HepG2 (cell line): ENCODE data around the gene CCL19. TPM values are rescaled to one million over a fixed set of nuclear protein-coding genes. Genes with fewer than 3 reads are reported as not detected.

Experiments
- CHD2 ChIP-seq: IDR thresholded peaks from 2 replicates; pipeline ENCODE4 v1.6.1; 2011; ENCODE audit warnings: low read depth, low read length, improper control_type of control experiment
- GPN1 ChIP-seq: sonication (generic); formaldehyde crosslinking; IDR thresholded peaks from 2 replicates; pipeline ENCODE4 v1.5.1; 2020; ENCODE audit warnings: missing genetic modification reagents, borderline replicate concordance
- HDAC1 ChIP-seq: sonication (generic); formaldehyde crosslinking; IDR thresholded peaks from 2 replicates; pipeline ENCODE4 v1.5.1; 2020; ENCODE audit warnings: mild to moderate bottlenecking, missing genetic modification reagents
- HOXA7 ChIP-seq: sonication (generic); formaldehyde crosslinking; IDR thresholded peaks from 2 replicates; pipeline ENCODE4 v1.8.1; 2022; ENCODE audit warnings: mild to moderate bottlenecking, missing genetic modification reagents, moderate library complexity
- KLF6 ChIP-seq: IDR thresholded peaks from 2 replicates; pipeline ENCODE4 v1.8.0; 2016; ENCODE audit warnings: missing biosample characterization, missing genetic modification reagents
- MAFF ChIP-seq: IDR thresholded peaks from 2 replicates; pipeline ENCODE4 v1.6.1; 2011; ENCODE audit warnings: low read depth, low read length, improper control_type of control experiment
- MIER3 ChIP-seq: IDR thresholded peaks from 2 replicates; pipeline ENCODE4 v1.6.1; 2016; ENCODE audit warnings: missing compliant biosample characterization, borderline replicate concordance
- MXD4 ChIP-seq: IDR thresholded peaks from 2 replicates; pipeline ENCODE4 v1.6.1; 2016; ENCODE audit warnings: mild to moderate bottlenecking, missing biosample characterization, missing genetic modification reagents
- PCBP1 ChIP-seq: fragments of 200-400 bp; formaldehyde crosslinking; IDR thresholded peaks from 2 replicates; pipeline ENCODE4 v1.6.1; 2017; ENCODE audit warnings: mild to moderate bottlenecking, low read depth, low read length, borderline replicate concordance
- SMARCE1 ChIP-seq: fragments of 450-650 bp; IDR thresholded peaks from 2 replicates; pipeline ENCODE4 v1.6.1; 2017; ENCODE audit warnings: borderline replicate concordance
- SRF ChIP-seq: IDR thresholded peaks from 2 replicates; pipeline ENCODE4 v1.6.1; 2011; ENCODE audit warnings: mild to moderate bottlenecking, low read depth, low read length, moderate library complexity
- ZBTB38 ChIP-seq: sonication (generic); formaldehyde crosslinking; IDR thresholded peaks from 2 replicates; pipeline ENCODE4 v1.5.1; 2020; ENCODE audit warnings: mild to moderate bottlenecking, missing genetic modification reagents
- ZNF367 ChIP-seq: sonication (generic); formaldehyde crosslinking; IDR thresholded peaks from 2 replicates; pipeline ENCODE4 v1.4.0; 2020; ENCODE audit warnings: missing genetic modification reagents, borderline replicate concordance
- ZNF430 ChIP-seq: sonication (generic); formaldehyde crosslinking; IDR thresholded peaks from 2 replicates; pipeline ENCODE4 v1.9.0; 2021; ENCODE audit warnings: mild to moderate bottlenecking, missing genetic modification reagents
- ZNF441 ChIP-seq: sonication (generic); formaldehyde crosslinking; IDR thresholded peaks from 2 replicates; pipeline ENCODE4 v1.7.0; 2021; ENCODE audit warnings: missing genetic modification reagents, borderline replicate concordance
- ZNF670 ChIP-seq: sonication (generic); formaldehyde crosslinking; IDR thresholded peaks from 2 replicates; pipeline ENCODE4 v1.8.0; 2022; ENCODE audit warnings: mild to moderate bottlenecking, missing genetic modification reagents, borderline replicate concordance
- ZNF747 ChIP-seq: sonication (generic); formaldehyde crosslinking; IDR thresholded peaks from 2 replicates; pipeline ENCODE4 v1.8.1; 2023; ENCODE audit warnings: missing genetic modification reagents, mild to moderate bottlenecking, borderline replicate concordance
- ZNF780A ChIP-seq: sonication (generic); formaldehyde crosslinking; IDR thresholded peaks from 2 replicates; pipeline ENCODE4 v1.8.0; 2022; ENCODE audit warnings: mild to moderate bottlenecking, missing genetic modification reagents, moderate library complexity
- ZNF878 ChIP-seq: sonication (generic); formaldehyde crosslinking; IDR thresholded peaks from 2 replicates; pipeline ENCODE4 v1.8.1; 2023; ENCODE audit warnings: mild to moderate bottlenecking, missing genetic modification reagents, moderate library complexity
- polyA plus RNA-seq, 8 experiments: library from polyadenylated mRNA; depleted of rRNA in 3 of 8; stranded (reverse) in 7 of 8; unstranded in 1 of 8; fragments of >200 nt; fragmentation: Illumina TruSeq in 4 of 8; extraction: Trizol in 4 of 8; gene quantifications; 2 replicates each; pipeline versions ENCODE4 v1.2.1 to v1.2.3, GENCODE V29; 2011 to 2016; ENCODE audit warnings: low read depth in 4 of 8, missing spikeins in 1 of 8, mixed read lengths in 1 of 8; ENCODE audit not compliant: insufficient read depth in 1 of 8
- total RNA-seq, 5 experiments: library from RNA; depleted of rRNA; stranded (reverse); fragments of >200 nt; fragmentation: Illumina TruSeq; extraction: Trizol; gene quantifications; 2 replicates each; pipeline ENCODE4 v1.2.3, GENCODE V29; 2016; ENCODE audit warnings: low read depth in 1 of 5
- TF ChIP-seq, protein P1 (sequence below): sonication (generic); formaldehyde crosslinking; IDR thresholded peaks from 2 replicates; pipeline ENCODE4 v1.5.1; 2020; ENCODE audit warnings: mild to moderate bottlenecking, missing genetic modification reagents, borderline replicate concordance
- TF ChIP-seq, protein P2 (sequence below): sonication (generic); formaldehyde crosslinking; IDR thresholded peaks from 2 replicates; pipeline ENCODE4 v1.5.1; 2020; ENCODE audit warnings: missing genetic modification reagents, mild to moderate bottlenecking, borderline replicate concordance
- TF ChIP-seq, protein P3 (sequence below): sonication (generic); formaldehyde crosslinking; IDR thresholded peaks from 2 replicates; pipeline ENCODE4 v1.5.0; 2020; ENCODE audit warnings: mild to moderate bottlenecking, missing genetic modification reagents, moderate library complexity

CCL19 gene
- total and polyA plus RNA-seq, 2 of the 13 experiments (the other 11 are each of a cell fraction or from before 2014, with no cell fraction given): not detected

- TF ChIP-seq, protein P1, sequence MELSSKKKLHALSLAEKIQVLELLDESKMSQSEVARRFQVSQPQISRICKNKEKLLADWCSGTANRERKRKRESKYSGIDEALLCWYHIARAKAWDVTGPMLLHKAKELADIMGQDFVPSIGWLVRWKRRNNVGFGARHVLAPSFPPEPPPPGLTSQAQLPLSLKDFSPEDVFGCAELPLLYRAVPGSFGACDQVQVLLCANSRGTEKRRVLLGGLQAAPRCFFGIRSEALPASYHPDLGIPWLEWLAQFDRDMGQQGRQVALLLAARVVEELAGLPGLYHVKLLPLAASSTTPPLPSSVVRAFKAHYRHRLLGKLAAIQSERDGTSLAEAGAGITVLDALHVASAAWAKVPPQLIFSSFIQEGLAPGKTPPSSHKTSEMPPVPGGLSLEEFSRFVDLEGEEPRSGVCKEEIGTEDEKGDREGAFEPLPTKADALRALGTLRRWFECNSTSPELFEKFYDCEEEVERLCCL: no peak
- TF ChIP-seq ZNF430 (CRISPR knock-in tag): no peak
- 0 out of 2 replicates have a peak, but pooled peaks have one; percentile 26 for TF ChIP-seq MXD4 (CRISPR knock-in tag)
- TF ChIP-seq PCBP1: no peak
- TF ChIP-seq CHD2: no peak
- no peak for TF ChIP-seq ZNF441
- TF ChIP-seq GPN1 (CRISPR knock-in tag): no peak
- no peak for TF ChIP-seq SRF
- no peak for TF ChIP-seq MAFF
- 0 out of 2 replicates have a peak, but pooled peaks have one; percentile 43 for TF ChIP-seq KLF6 (CRISPR knock-in tag)
- no peak for TF ChIP-seq ZNF780A
- TF ChIP-seq ZNF747 (CRISPR knock-in tag): no peak
- TF ChIP-seq, protein P2, sequence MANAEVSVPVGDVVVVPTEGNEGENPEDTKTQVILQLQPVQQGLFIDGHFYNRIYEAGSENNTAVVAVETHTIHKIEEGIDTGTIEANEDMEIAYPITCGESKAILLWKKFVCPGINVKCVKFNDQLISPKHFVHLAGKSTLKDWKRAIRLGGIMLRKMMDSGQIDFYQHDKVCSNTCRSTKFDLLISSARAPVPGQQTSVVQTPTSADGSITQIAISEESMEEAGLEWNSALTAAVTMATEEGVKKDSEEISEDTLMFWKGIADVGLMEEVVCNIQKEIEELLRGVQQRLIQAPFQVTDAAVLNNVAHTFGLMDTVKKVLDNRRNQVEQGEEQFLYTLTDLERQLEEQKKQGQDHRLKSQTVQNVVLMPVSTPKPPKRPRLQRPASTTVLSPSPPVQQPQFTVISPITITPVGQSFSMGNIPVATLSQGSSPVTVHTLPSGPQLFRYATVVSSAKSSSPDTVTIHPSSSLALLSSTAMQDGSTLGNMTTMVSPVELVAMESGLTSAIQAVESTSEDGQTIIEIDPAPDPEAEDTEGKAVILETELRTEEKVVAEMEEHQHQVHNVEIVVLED: no peak
- no peak for TF ChIP-seq HOXA7
- no peak for TF ChIP-seq MIER3 (CRISPR knock-in tag)
- TF ChIP-seq HDAC1: peak; percentile 88
- TF ChIP-seq, protein P3, sequence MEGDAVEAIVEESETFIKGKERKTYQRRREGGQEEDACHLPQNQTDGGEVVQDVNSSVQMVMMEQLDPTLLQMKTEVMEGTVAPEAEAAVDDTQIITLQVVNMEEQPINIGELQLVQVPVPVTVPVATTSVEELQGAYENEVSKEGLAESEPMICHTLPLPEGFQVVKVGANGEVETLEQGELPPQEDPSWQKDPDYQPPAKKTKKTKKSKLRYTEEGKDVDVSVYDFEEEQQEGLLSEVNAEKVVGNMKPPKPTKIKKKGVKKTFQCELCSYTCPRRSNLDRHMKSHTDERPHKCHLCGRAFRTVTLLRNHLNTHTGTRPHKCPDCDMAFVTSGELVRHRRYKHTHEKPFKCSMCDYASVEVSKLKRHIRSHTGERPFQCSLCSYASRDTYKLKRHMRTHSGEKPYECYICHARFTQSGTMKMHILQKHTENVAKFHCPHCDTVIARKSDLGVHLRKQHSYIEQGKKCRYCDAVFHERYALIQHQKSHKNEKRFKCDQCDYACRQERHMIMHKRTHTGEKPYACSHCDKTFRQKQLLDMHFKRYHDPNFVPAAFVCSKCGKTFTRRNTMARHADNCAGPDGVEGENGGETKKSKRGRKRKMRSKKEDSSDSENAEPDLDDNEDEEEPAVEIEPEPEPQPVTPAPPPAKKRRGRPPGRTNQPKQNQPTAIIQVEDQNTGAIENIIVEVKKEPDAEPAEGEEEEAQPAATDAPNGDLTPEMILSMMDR (CRISPR knock-in tag): peak; percentile 18; the same call in 1 of the 2 replicates
- TF ChIP-seq ZNF878 (CRISPR knock-in tag): no peak
- TF ChIP-seq ZNF367: no peak
- TF ChIP-seq SMARCE1: no peak
- no peak for TF ChIP-seq ZNF670 (CRISPR knock-in tag)
- no peak for TF ChIP-seq ZBTB38
Observed at GRCh38 chr9:34688329-34689115, 2.6 kb downstream of the CCL19 start (continued).
